Activated CD8-positive, alpha-beta T cell treated with anti-CD3 and anti-CD28 coated beads for 36 hours (primary cell): ENCODE data around the gene GRM1. TPM values are rescaled to one million over a fixed set of nuclear protein-coding genes. Genes with fewer than 3 reads are reported as not detected.
"Not testable (repeated sequence)": the region's sequence is repeated elsewhere in the genome, so short reads cannot be mapped to it uniquely, and the experiment has no call there.

Source experiments
- ATAC-seq: fragments of 200-7000 bp; cut with Tn5 transposase; one replicate; pipeline ENCODE4 v1.10.0; 2021; ENCODE audit warnings: mild to moderate bottlenecking, moderate library complexity
- CTCF ChIA-PET: fragments of 350-600 bp; sonication (Branson Sonifier 250); formaldehyde crosslinking; loops from one replicate; lab custom pipeline; 2021; ENCODE audit warnings: antibody characterized with exemption; lab: Charles Lee
- POLR2A ChIA-PET: fragments of 350-600 bp; sonication (Branson Sonifier 250); formaldehyde crosslinking; loops from one replicate; lab custom pipeline; 2021; ENCODE audit warnings: antibody characterized with exemption; lab: Charles Lee
- DNase-seq: peaks from one replicate; pipeline ENCODE4 v3.0.0-alpha.2; 2020
- H3K27ac Mint-ChIP-seq: one replicate; pipeline ENCODE4 v1.8.0; 2021; ENCODE audit warnings: mild to moderate bottlenecking, mixed read lengths
- H3K27me3 Mint-ChIP-seq: one replicate; pipeline ENCODE4 v1.8.0; 2021; ENCODE audit warnings: mixed read lengths
- H3K36me3 Mint-ChIP-seq: one replicate; pipeline ENCODE4 v1.8.0; 2021; ENCODE audit warnings: low read depth, mixed read lengths
- H3K4me1 Mint-ChIP-seq: one replicate; pipeline ENCODE4 v1.8.0; 2021; ENCODE audit warnings: low read depth, mixed read lengths
- H3K4me3 Mint-ChIP-seq: one replicate; pipeline ENCODE4 v1.8.0; 2021; ENCODE audit warnings: mild to moderate bottlenecking, moderate library complexity, mixed read lengths
- H3K9me3 Mint-ChIP-seq: one replicate; pipeline ENCODE4 v1.8.0; 2021; ENCODE audit warnings: mixed read lengths
- CTCF ChIP-seq: fragments of 200-600 bp; IDR thresholded peaks from one replicate; pipeline ENCODE4 v1.8.0; 2022; ENCODE audit warnings: antibody characterized with exemption, mild to moderate bottlenecking
- intact Hi-C: fragments of 100-400 bp; cut with micrococcal nuclease; formaldehyde crosslinking; loops from one replicate; pipeline ENCODE4 v1.10.0; 2022
- total RNA-seq, 2 experiments: library from RNA; stranded (reverse); gene quantifications; one replicate each; pipeline ENCODE4 v1.2.3, GENCODE V29; 2021

Gene GRM1
- total RNA-seq, 2 experiments from 2014 or later = not detected

DNA sequence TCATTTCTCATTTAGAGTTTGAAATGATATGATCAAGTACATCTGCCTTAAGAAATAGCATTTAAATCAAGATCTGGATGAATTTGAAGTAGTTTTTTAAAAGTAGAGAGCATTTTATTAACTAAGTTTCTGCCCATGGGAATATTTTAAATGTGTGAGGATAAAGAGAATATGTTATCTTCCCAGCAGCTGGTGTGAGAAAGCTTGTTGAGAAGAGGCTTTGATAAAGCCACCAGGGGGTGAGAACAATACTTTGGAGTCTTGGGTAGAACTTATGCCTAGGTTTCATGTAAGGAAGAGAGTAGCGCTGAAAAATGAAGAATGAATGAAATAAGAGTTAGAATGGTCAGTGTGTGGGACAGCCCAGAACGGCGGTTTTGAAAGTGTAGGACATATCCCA lies 190.2 kb downstream of the GRM1 start:
- Mint-ChIP-seq H3K27me3 (no peaks in the 10 kb centered on the region), H3K36me3 (no peaks in the 10 kb centered on the region), H3K4me3 (no peak overlapping the region), H3K4me1 (no peaks in the 10 kb centered on the region), H3K9me3 (no peaks in the 10 kb centered on the region), H3K27ac (no peak overlapping the region)
- ChIA-PET POLR2A (no interaction called here), CTCF (no interaction called here)
- DNase-seq = no peak
- intact Hi-C loops = no loop called here
- no peak for TF ChIP-seq CTCF
- ATAC-seq = no peak

DNA sequence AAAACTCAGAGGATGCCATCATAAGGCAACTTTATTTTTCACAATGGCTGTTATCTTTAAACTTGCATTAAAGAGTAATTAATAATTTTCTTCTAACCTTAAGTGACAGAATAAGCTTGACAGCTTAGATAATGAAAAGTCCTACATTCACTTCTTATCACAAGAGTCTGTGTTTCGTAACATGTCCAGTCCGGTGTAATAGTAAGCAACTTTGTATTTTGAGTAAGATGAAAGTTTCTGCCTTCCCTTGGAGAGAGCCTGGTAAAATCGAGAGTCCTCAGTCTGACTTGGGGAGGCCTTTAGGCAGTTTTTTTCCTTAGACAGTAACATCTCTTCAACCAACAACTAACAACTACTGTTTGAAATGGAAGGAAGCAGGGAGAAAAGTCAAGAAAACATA lies 195.6 kb downstream of the GRM1 start:
- H3K4me1 Mint-ChIP-seq = no peaks in the 10 kb centered on the region
- H3K27me3 Mint-ChIP-seq = no peaks in the 10 kb centered on the region
- no peak for TF ChIP-seq CTCF
- intact Hi-C loops = no loop called here
- DNase-seq (no peak), ATAC-seq (no peak)
- H3K36me3 Mint-ChIP-seq = no peaks in the 10 kb centered on the region
- ChIA-PET CTCF (no interaction called here), POLR2A (no interaction called here)
- H3K4me3 Mint-ChIP-seq = no peak overlapping the region
- H3K27ac Mint-ChIP-seq = no peak overlapping the region
- no peaks in the 10 kb centered on the region for H3K9me3 Mint-ChIP-seq

- Mint-ChIP-seq H3K27ac (no peak overlapping the region), H3K4me3 (no peak overlapping the region), H3K9me3 (no peaks in the 10 kb centered on the region), H3K4me1 (no peaks in the 10 kb centered on the region), H3K36me3 (no peaks in the 10 kb centered on the region), H3K27me3 (no peaks in the 10 kb centered on the region)
- DNase-seq = no peak
- ChIA-PET POLR2A (no interaction called here), CTCF (no interaction called here)
- intact Hi-C loops = no loop called here
- no peak for ATAC-seq
- no peak for TF ChIP-seq CTCF
Measured at GRCh38 chr6:146224988-146225387, 196.1 kb downstream of the GRM1 start.

GRCh38 chr6:146240322-146240721 lies 211.5 kb downstream of the GRM1 start:
- ATAC-seq (no peak), DNase-seq (no peak)
- ChIA-PET CTCF (no interaction called here), POLR2A (interaction anchor here (0.7 kb wide), 1 partner anchor 219 kb away, joined by 3 read pairs; no protein-coding TSS in a partner anchor)
- intact Hi-C loops = no loop called here
- no peaks in the 10 kb centered on the region for H3K4me1 Mint-ChIP-seq
- no peak for TF ChIP-seq CTCF
- peaks cover 2% of the 10 kb centered on the region for H3K27me3 Mint-ChIP-seq
- no peaks in the 10 kb centered on the region for H3K36me3 Mint-ChIP-seq
- H3K9me3 Mint-ChIP-seq = peaks cover 6% of the 10 kb centered on the region
- H3K4me3 Mint-ChIP-seq = no peak overlapping the region
- H3K27ac Mint-ChIP-seq = no peak overlapping the region

GRCh38 chr6:146240807-146241206 lies 211.9 kb downstream of the GRM1 start:
- POLR2A ChIA-PET = no interaction called here
- H3K4me3 Mint-ChIP-seq = no peak overlapping the region
- H3K27ac Mint-ChIP-seq = no peak overlapping the region
- H3K9me3 Mint-ChIP-seq = peaks cover 6% of the 10 kb centered on the region
- no peaks in the 10 kb centered on the region for H3K36me3 Mint-ChIP-seq
- DNase-seq (no peak), ATAC-seq (no peak)
- peaks cover under 1% of the 10 kb centered on the region for H3K27me3 Mint-ChIP-seq
- CTCF ChIA-PET = no interaction called here
- intact Hi-C loops = no loop called here
- no peak for TF ChIP-seq CTCF
- no peaks in the 10 kb centered on the region for H3K4me1 Mint-ChIP-seq

DNA sequence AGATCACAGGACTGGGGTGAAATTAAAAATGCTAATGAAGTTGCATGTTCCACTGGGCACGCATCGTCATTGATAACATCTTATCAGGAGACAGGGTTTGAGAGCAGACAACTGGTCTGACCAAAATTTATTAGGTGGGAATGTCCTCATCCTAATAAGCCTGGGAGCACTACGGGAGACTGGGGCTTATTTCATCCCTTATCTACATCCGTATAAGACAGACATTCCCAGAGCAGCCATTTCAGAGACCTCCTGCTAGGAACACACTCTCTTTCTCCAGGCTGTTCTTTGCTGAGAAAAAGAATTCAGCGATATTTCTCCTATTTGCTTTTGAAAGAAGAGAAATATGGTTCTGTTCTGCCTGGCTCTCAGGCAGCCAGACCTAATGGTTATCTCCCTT lies 214.8 kb downstream of the GRM1 start:
- H3K9me3 Mint-ChIP-seq, H3K36me3 Mint-ChIP-seq, CTCF ChIA-PET, H3K27ac Mint-ChIP-seq, ATAC-seq, H3K4me1 Mint-ChIP-seq, H3K4me3 Mint-ChIP-seq, H3K27me3 Mint-ChIP-seq, DNase-seq, POLR2A ChIA-PET, intact Hi-C loops: not testable (repeated sequence)
